Liver (tissue), 9 donors: ENCODE data around the gene MEFV. TPM values are rescaled to one million over a fixed set of nuclear protein-coding genes. Genes with fewer than 3 reads are reported as not detected.
A peak's percentile ranks its signal among the peaks of the same experiment; 100 is the strongest.

Experiments used
- DNase-seq: peaks from one replicate; pipeline ENCODE4 v3.0.0-alpha.2; 2017; ENCODE audit warnings: low spot score
- H3K27ac ChIP-seq, 2 donors: one replicate each; pipeline ENCODE4 v1.7.0; 2013; ENCODE audit warnings: inconsistent platforms in 2 of 2, low read length in 2 of 2, control low read depth in 1 of 2, low read depth in 1 of 2, mild to moderate bottlenecking in 1 of 2
- H3K27me3 ChIP-seq, 4 donors: one replicate each; pipeline versions ENCODE4 v1.6.1 to v1.7.0; 2013; ENCODE audit warnings: low read length in 3 of 4, inconsistent platforms in 1 of 4, mild to moderate bottlenecking in 1 of 4, moderate library complexity in 1 of 4; ENCODE audit not compliant: control insufficient read depth in 4 of 4, insufficient read depth in 4 of 4
- H3K36me3 ChIP-seq, 4 donors: one replicate each; pipeline versions ENCODE4 v1.6.1 to v1.7.0; 2013; ENCODE audit warnings: low read length in 3 of 4, mild to moderate bottlenecking in 3 of 4, low read depth in 1 of 4, moderate library complexity in 1 of 4; ENCODE audit not compliant: control insufficient read depth in 4 of 4, insufficient read depth in 3 of 4
- H3K4me1 ChIP-seq, 4 donors: one replicate each; pipeline versions ENCODE4 v1.6.1 to v1.7.0; 2013; ENCODE audit warnings: low read length in 3 of 4, mild to moderate bottlenecking in 3 of 4, moderate library complexity in 1 of 4; ENCODE audit not compliant: control insufficient read depth in 4 of 4, insufficient read depth in 4 of 4
- H3K4me3 ChIP-seq, 3 donors: one replicate each; pipeline versions ENCODE4 v1.6.1 to v1.7.0; 2013; ENCODE audit warnings: low read length in 3 of 3, control low read depth in 1 of 3, low read depth in 1 of 3, mild to moderate bottlenecking in 1 of 3
- H3K9ac ChIP-seq, 2 donors: one replicate each; pipeline ENCODE4 v1.7.0; 2013; ENCODE audit warnings: low read length in 2 of 2, mild to moderate bottlenecking in 2 of 2, moderate library complexity in 2 of 2, control low read depth in 1 of 2, low read depth in 1 of 2
- H3K9me3 ChIP-seq, 4 donors: one replicate each; pipeline versions ENCODE4 v1.6.1 to v1.7.0; 2013; ENCODE audit warnings: low read length in 3 of 4; ENCODE audit not compliant: control insufficient read depth in 4 of 4
- EGR1 ChIP-seq, 2 donors: IDR thresholded peaks; 2 replicates each; pipeline ENCODE4 v1.6.1; 2016 to 2018; ENCODE audit warnings: antibody characterized with exemption in 2 of 2, low read depth in 2 of 2
- GABPA ChIP-seq, 2 donors: IDR thresholded peaks in 1 of 2; conservative IDR thresholded peaks in 1 of 2; 2 replicates each; pipeline ENCODE4 v1.6.1; 2016; ENCODE audit warnings: antibody characterized with exemption in 2 of 2, mild to moderate bottlenecking in 1 of 2, moderate library complexity in 1 of 2
- HNF4A ChIP-seq, 2 donors: conservative IDR thresholded peaks; 2 replicates each; pipeline ENCODE4 v1.6.1; 2016; ENCODE audit warnings: antibody characterized with exemption in 2 of 2, mild to moderate bottlenecking in 2 of 2
- HNF4G ChIP-seq: IDR thresholded peaks from 2 replicates; pipeline ENCODE4 v1.6.1; 2016; ENCODE audit warnings: antibody characterized with exemption
- REST ChIP-seq: IDR thresholded peaks from 2 replicates; pipeline ENCODE4 v1.6.1; 2016; ENCODE audit warnings: antibody characterized with exemption, mild to moderate bottlenecking
- RXRA ChIP-seq, 2 donors: IDR thresholded peaks; 2 replicates each; pipeline ENCODE4 v1.6.1; 2017 to 2018; ENCODE audit warnings: antibody characterized with exemption in 2 of 2, mild to moderate bottlenecking in 1 of 2
- YY1 ChIP-seq: IDR thresholded peaks from 2 replicates; pipeline ENCODE4 v1.6.1; 2016; ENCODE audit warnings: antibody characterized with exemption, mild to moderate bottlenecking
- ZBTB33 ChIP-seq: IDR thresholded peaks from 2 replicates; pipeline ENCODE4 v1.6.1; 2016; ENCODE audit warnings: antibody characterized with exemption
- WGBS: extraction: QIAGEN DNeasy Blood & Tissue Kit; methylation state at CpG from one replicate; pipeline ENCODE4 v1.1.7; 2013; 5-methylcytosine and 5-hydroxymethylcytosine counted together
- polyA plus RNA-seq, 2 donors: library from polyadenylated mRNA; stranded (reverse) in 1 of 2; unstranded in 1 of 2; fragments of 200-250 nt in 1 of 2; fragments of >200 nt in 1 of 2; fragmentation: Nextera tagmentation in 1 of 2; extraction: Ambion mirVana in 1 of 2; gene quantifications; one replicate each; pipeline versions ENCODE4 v1.2.1 to v1.2.3, GENCODE V29; 2013 to 2015
- total RNA-seq, 2 donors: library from RNA; depleted of rRNA; stranded (reverse); fragments of >200 nt; gene quantifications; one replicate each; pipeline ENCODE4 v1.2.3, GENCODE V29; 2014
- donor health status: healthy.
- donor health status: healthy.
- donor health status: healthy.
- donor health status: healthy.
- donor health status: healthy.

Gene MEFV
- total and polyA plus RNA-seq, 4 donors, result 0.33 to 3.3 (median 0.79) TPM

- peaks cover 2 to 11% (median 8%) of the 10 kb centered on the region in 4 donors for H3K4me1 ChIP-seq
- H3K27ac ChIP-seq, result peak overlapping the region; percentile 84 to 99
- no peak for DNase-seq
- H3K4me3 ChIP-seq, result peak overlapping the region; percentile 81 to 99 (median 82)
- 3% methylated on average over 18 of the region's 18 CpGs for WGBS
- H3K9me3 ChIP-seq, result peaks cover 7 to 22% (median 13%) of the 10 kb centered on the region in 4 donors
- H3K9ac ChIP-seq, result peak overlapping the region; percentile 63 to 99
- no peaks in the 10 kb centered on the region for H3K27me3 ChIP-seq
- TF ChIP-seq REST, result no peak
- peaks cover 5 to 33% (median 31%) of the 10 kb centered on the region in 4 donors for H3K36me3 ChIP-seq
These were observed 21.9 kb downstream of the MEFV start for GRCh38 chr16:3234543-3234856.

- WGBS, result 99% methylated on average over 10 of the region's 10 CpGs
- Histone ChIP-seq H3K9me3 (peaks cover 31 to 79% (median 49%) of the 10 kb centered on the region in 4 donors), H3K4me3 (peak overlapping the region in 2 of 3 donors; percentile 49 to 57), H3K27ac (no peak overlapping the region), H3K36me3 (peaks cover 8 to 54% (median 42%) of the 10 kb centered on the region in 4 donors), H3K4me1 (no peaks in the 10 kb centered on the region), H3K27me3 (no peaks in the 10 kb centered on the region), H3K9ac (no peak overlapping the region)
- no peak for TF ChIP-seq HNF4A (conservative IDR thresholded peaks at IDR 0.05)
- no peak for TF ChIP-seq GABPA (IDR thresholded peaks at IDR 0.05 in 1 of 2, conservative IDR thresholded peaks at IDR 0.05 in 1 of 2)
- TF ChIP-seq EGR1 (IDR thresholded peaks at IDR 0.05; ENCODE audit: low read depth in 2 of 2), result no peak
- TF ChIP-seq REST, result no peak
- TF ChIP-seq RXRA (IDR thresholded peaks at IDR 0.05), result no peak
- TF ChIP-seq HNF4G, result no peak
- no peak for TF ChIP-seq YY1
- DNase-seq, result no peak
These were observed 32.4 kb downstream of the MEFV start for GRCh38 chr16:3223913-3224515.

- H3K4me1 ChIP-seq, result no peaks in the 10 kb centered on the region
- WGBS, result 90% methylated on average over 10 of the region's 10 CpGs
- H3K9me3 ChIP-seq, result peaks cover 24 to 59% (median 45%) of the 10 kb centered on the region in 4 donors
- peak overlapping the region in 1 of 3 donors; percentile 14 for H3K4me3 ChIP-seq
- no peak for DNase-seq
- no peaks in the 10 kb centered on the region for H3K27me3 ChIP-seq
- H3K9ac ChIP-seq, result no peak overlapping the region
- H3K27ac ChIP-seq, result no peak overlapping the region
- TF ChIP-seq HNF4A (conservative IDR thresholded peaks at IDR 0.05) (no peak), ZBTB33 (no peak)
- H3K36me3 ChIP-seq, result peaks cover 2 to 30% (median 23%) of the 10 kb centered on the region in 4 donors
These were observed 35.6 kb downstream of the MEFV start for GRCh38 chr16:3220839-3221238.
